Glutamatergic neuron (in vitro differentiated cells): ENCODE measurements around the gene LGALS3BP. TPM values are rescaled to one million over a fixed set of nuclear protein-coding genes. Genes with fewer than 3 reads are reported as not detected.
"Not testable (repeated sequence)": the region's sequence is repeated elsewhere in the genome, so short reads cannot be mapped to it uniquely, and the experiment has no call there.

ENCODE experiments used
- DNase-seq: peaks from one replicate; pipeline ENCODE4 v3.0.0; 2022
- H3K27ac Mint-ChIP-seq: one replicate; pipeline ENCODE4 v1.8.0; 2020; ENCODE audit warnings: mild to moderate bottlenecking, mixed read lengths, inconsistent platforms; ENCODE audit not compliant: unreplicated experiment
- H3K27me3 Mint-ChIP-seq: one replicate; pipeline ENCODE4 v1.8.0; 2020; ENCODE audit warnings: mild to moderate bottlenecking, moderate library complexity, mixed read lengths, inconsistent platforms; ENCODE audit not compliant: unreplicated experiment
- H3K36me3 Mint-ChIP-seq: one replicate; pipeline ENCODE4 v1.8.0; 2020; ENCODE audit warnings: mild to moderate bottlenecking, mixed read lengths, inconsistent platforms; ENCODE audit not compliant: unreplicated experiment
- H3K4me1 Mint-ChIP-seq: one replicate; pipeline ENCODE4 v1.8.0; 2020; ENCODE audit warnings: mild to moderate bottlenecking, low read depth, mixed read lengths, inconsistent platforms; ENCODE audit not compliant: unreplicated experiment
- H3K4me3 Mint-ChIP-seq: one replicate; pipeline ENCODE4 v1.8.0; 2020; ENCODE audit warnings: mild to moderate bottlenecking, mixed read lengths, inconsistent platforms; ENCODE audit not compliant: unreplicated experiment
- H3K9me3 Mint-ChIP-seq: one replicate; pipeline ENCODE4 v1.8.0; 2020; ENCODE audit warnings: mild to moderate bottlenecking, moderate library complexity, mixed read lengths, inconsistent platforms; ENCODE audit not compliant: unreplicated experiment
- total RNA-seq: library from RNA; stranded (reverse); fragmentation: NEBNext Ultra II Directional; extraction: Animal tissue kit (Norgen Biotek cat#: 25700); gene quantifications from one replicate; pipeline ENCODE4 v1.2.1, GENCODE V29; 2021; ENCODE audit not compliant: unreplicated experiment
- TF ChIP-seq, protein P1 (sequence below): fragments of 200-600 bp; sonication (generic); IDR thresholded peaks from one replicate; pipeline ENCODE4 v1.5.0; 2021; ENCODE audit not compliant: partially characterized antibody, unreplicated experiment

LGALS3BP gene
- total RNA-seq, 1 donor from 2014 or later = 30.3 TPM

DNA sequence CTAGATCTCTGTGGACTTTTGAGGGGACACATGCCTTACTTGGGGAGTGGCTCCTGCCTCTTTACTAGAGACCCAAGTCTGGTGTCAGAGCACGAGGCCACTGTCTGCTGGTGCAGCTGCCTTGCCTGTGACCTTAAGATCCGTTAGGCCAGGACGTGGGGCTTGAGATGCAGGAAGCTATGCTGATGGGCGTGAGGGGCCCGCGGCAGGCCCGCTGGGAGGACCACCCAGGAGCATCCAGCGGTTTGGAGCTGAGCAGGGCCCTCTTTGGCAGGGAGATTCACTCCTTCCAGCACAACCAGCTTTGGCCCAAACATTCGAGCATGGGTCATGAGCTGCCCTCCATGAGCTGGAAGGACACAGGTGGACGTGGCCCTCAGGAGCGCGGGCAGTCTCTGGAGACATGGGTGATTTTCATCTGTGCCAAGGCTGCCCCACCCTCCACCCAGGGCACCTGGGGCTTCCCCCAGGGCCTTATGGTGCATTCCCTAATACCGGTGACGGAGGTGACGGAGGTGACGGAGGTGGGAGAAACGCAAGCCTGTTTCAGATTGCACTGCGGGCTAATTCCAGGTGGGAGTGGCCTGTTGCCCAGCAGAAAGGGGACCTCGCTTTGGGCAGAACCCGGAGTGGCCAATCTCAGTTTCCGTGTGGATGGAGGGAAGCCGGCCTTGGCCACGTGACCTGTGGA lies 12.7 kb downstream of the LGALS3BP start:
- Mint-ChIP-seq H3K27ac (peak overlapping the region; percentile 52), H3K4me3 (no peak overlapping the region), H3K9me3 (peaks cover 3% of the 10 kb centered on the region), H3K27me3 (peaks cover 8% of the 10 kb centered on the region), H3K36me3 (no peaks in the 10 kb centered on the region), H3K4me1 (peaks cover 17% of the 10 kb centered on the region)
- TF ChIP-seq, protein P1, sequence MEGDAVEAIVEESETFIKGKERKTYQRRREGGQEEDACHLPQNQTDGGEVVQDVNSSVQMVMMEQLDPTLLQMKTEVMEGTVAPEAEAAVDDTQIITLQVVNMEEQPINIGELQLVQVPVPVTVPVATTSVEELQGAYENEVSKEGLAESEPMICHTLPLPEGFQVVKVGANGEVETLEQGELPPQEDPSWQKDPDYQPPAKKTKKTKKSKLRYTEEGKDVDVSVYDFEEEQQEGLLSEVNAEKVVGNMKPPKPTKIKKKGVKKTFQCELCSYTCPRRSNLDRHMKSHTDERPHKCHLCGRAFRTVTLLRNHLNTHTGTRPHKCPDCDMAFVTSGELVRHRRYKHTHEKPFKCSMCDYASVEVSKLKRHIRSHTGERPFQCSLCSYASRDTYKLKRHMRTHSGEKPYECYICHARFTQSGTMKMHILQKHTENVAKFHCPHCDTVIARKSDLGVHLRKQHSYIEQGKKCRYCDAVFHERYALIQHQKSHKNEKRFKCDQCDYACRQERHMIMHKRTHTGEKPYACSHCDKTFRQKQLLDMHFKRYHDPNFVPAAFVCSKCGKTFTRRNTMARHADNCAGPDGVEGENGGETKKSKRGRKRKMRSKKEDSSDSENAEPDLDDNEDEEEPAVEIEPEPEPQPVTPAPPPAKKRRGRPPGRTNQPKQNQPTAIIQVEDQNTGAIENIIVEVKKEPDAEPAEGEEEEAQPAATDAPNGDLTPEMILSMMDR = no peak
- DNase-seq = no peak

GRCh38 chr17:78966123-78966813 lies 13.5 kb downstream of the LGALS3BP start:
- H3K27me3 Mint-ChIP-seq = peaks cover 9% of the 10 kb centered on the region
- TF ChIP-seq, protein P1 = no peak
- no peak for DNase-seq
- H3K4me1 Mint-ChIP-seq = peaks cover 14% of the 10 kb centered on the region
- peak overlapping the region; percentile 25 for H3K4me3 Mint-ChIP-seq
- H3K36me3 Mint-ChIP-seq = no peaks in the 10 kb centered on the region
- peaks cover 2% of the 10 kb centered on the region for H3K9me3 Mint-ChIP-seq
- no peak overlapping the region for H3K27ac Mint-ChIP-seq

DNA sequence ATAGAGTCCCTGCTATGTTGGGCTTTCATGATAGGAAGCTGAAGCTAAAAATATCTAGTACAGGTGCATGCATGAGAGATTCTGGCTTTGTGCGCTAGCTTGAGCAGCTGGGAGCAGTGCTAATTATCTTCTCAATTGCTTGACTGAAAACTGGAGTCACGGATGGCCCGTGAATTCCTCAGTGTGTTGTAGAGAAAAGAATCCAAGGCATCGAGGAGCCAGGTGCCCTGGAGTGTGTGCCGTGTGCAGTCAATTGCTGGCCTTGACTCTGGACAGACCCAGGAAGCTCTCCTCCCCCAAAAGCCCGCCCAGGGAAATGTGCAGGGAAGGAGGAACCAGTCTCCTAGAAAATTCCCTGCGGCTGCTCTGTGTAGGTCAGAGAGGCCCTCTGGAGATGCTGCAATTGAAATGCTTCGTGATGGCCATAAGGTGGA lies 14.2 kb downstream of the LGALS3BP start:
- no peak for DNase-seq
- no peaks in the 10 kb centered on the region for H3K36me3 Mint-ChIP-seq
- H3K27me3 Mint-ChIP-seq = peaks cover 7% of the 10 kb centered on the region
- TF ChIP-seq, protein P1 = no peak
- no peak overlapping the region for H3K4me3 Mint-ChIP-seq
- H3K9me3 Mint-ChIP-seq = peaks cover 5% of the 10 kb centered on the region
- H3K4me1 Mint-ChIP-seq = peaks cover 10% of the 10 kb centered on the region
- H3K27ac Mint-ChIP-seq = no peak overlapping the region

- peaks cover 5% of the 10 kb centered on the region for H3K9me3 Mint-ChIP-seq
- no peak overlapping the region for H3K4me3 Mint-ChIP-seq
- no peak for DNase-seq
- H3K4me1 Mint-ChIP-seq = peaks cover 8% of the 10 kb centered on the region
- H3K36me3 Mint-ChIP-seq = no peaks in the 10 kb centered on the region
- TF ChIP-seq, protein P1 = no peak
- no peak overlapping the region for H3K27ac Mint-ChIP-seq
- peaks cover 7% of the 10 kb centered on the region for H3K27me3 Mint-ChIP-seq
Observed at GRCh38 chr17:78963378-78963777, 16.3 kb downstream of the LGALS3BP start.

- H3K9me3 Mint-ChIP-seq, H3K4me3 Mint-ChIP-seq, DNase-seq, H3K4me1 Mint-ChIP-seq, H3K36me3 Mint-ChIP-seq, H3K27ac Mint-ChIP-seq, H3K27me3 Mint-ChIP-seq: not testable (repeated sequence)
Observed at GRCh38 chr17:78962984-78963348, 16.8 kb downstream of the LGALS3BP start.
